ENCODE results near the gene GBP6.
"Not testable (repeated sequence)": the region's sequence is repeated elsewhere in the genome, so short reads cannot be mapped to it uniquely, and the experiment has no call there.

Gene GBP6

GRCh38 chr1:89396902-89397301 lies 33.0 kb downstream of the GBP6 start:
- POLR2A ChIA-PET = no interaction called here
- CTCF ChIA-PET = no interaction called here
- no peak for DNase-seq (ENCODE audit: low read depth, low spot score)
- H3K4me3 ChIP-seq (ENCODE audit: low read depth, low read length) = no peak overlapping the region
- no peak for TF ChIP-seq CTCF (IDR thresholded peaks at IDR 0.05; ENCODE audit: insufficient read depth, low read length, missing control alignments)

GRCh38 chr1:89405275-89405929 lies 41.5 kb downstream of the GBP6 start:
- ChIA-PET POLR2A (no interaction called here), CTCF (no interaction called here)
- TF ChIP-seq CTCF (IDR thresholded peaks at IDR 0.05; ENCODE audit: insufficient read depth, low read length, missing control alignments) = no peak

GRCh38 chr1:89407360-89407759 lies 43.5 kb downstream of the GBP6 start:
- ChIA-PET POLR2A (no interaction called here), CTCF (interaction anchor here (1.1 kb wide), 1 partner anchor 49 kb away, joined by 4 read pairs; no protein-coding TSS in a partner anchor)
- no peak for DNase-seq (ENCODE audit: low read depth, low spot score)
- no peak overlapping the region for H3K4me3 ChIP-seq (ENCODE audit: low read depth, low read length)
- no peak for TF ChIP-seq CTCF (IDR thresholded peaks at IDR 0.05; ENCODE audit: insufficient read depth, low read length, missing control alignments)

More at GRCh38 chr1:89405275-89405929, 41.5 kb downstream of the GBP6 start:
- no peak overlapping the region for H3K4me3 ChIP-seq (ENCODE audit: low read depth, low read length)
- no peak for DNase-seq (ENCODE audit: low read depth, low spot score)

- DNase-seq (ENCODE audit: low read depth, low spot score); H3K4me3 ChIP-seq (ENCODE audit: low read depth, low read length); POLR2A ChIA-PET; CTCF ChIA-PET: not testable (repeated sequence)
Observed at GRCh38 chr1:89407768-89408167, 43.9 kb downstream of the GBP6 start.

- ChIA-PET POLR2A (no interaction called here), CTCF (no interaction called here)
- no peak for TF ChIP-seq CTCF (IDR thresholded peaks at IDR 0.05; ENCODE audit: insufficient read depth, low read length, missing control alignments)
- no peak for DNase-seq (ENCODE audit: low read depth, low spot score)
- no peak overlapping the region for H3K4me3 ChIP-seq (ENCODE audit: low read depth, low read length)
Observed at GRCh38 chr1:89425056-89425455, 61.2 kb downstream of the GBP6 start.

GRCh38 chr1:89429062-89429461 lies 65.2 kb downstream of the GBP6 start:
- DNase-seq (ENCODE audit: low read depth, low spot score) = no peak
- TF ChIP-seq CTCF (IDR thresholded peaks at IDR 0.05; ENCODE audit: insufficient read depth, low read length, missing control alignments) = no peak
- ChIA-PET POLR2A (no interaction called here), CTCF (no interaction called here)
- H3K4me3 ChIP-seq (ENCODE audit: low read depth, low read length) = no peak overlapping the region

- DNase-seq (ENCODE audit: low read depth, low spot score); POLR2A ChIA-PET; CTCF ChIA-PET; H3K4me3 ChIP-seq (ENCODE audit: low read depth, low read length): not testable (repeated sequence)
Observed at GRCh38 chr1:89429681-89430080, 65.8 kb downstream of the GBP6 start.

Measured in AG04449 (cell line).